PFSK-1 (cell line): Measurements from ENCODE around the gene FAM151A.

ENCODE experiments used
- FOXP2 ChIP-seq: optimal IDR thresholded peaks from 2 replicates; pipeline ENCODE3; 2011; ENCODE audit warnings: borderline replicate concordance, control low read depth, inconsistent platforms; ENCODE audit not compliant: insufficient read depth; ENCODE audit errors: extremely low read length, extremely low read depth
- POLR2AphosphoS5 ChIP-seq: IDR thresholded peaks from 2 replicates; pipeline ENCODE4 v1.6.1; 2012; ENCODE audit warnings: low read depth, mild to moderate bottlenecking, control low read depth, low read length, moderate library complexity
- SIN3A ChIP-seq: IDR thresholded peaks from 2 replicates; pipeline ENCODE4 v1.6.1; 2012; ENCODE audit warnings: mild to moderate bottlenecking, low read length, moderate library complexity, borderline replicate concordance; ENCODE audit not compliant: insufficient read depth
- TAF1 ChIP-seq: IDR thresholded peaks from 2 replicates; pipeline ENCODE4 v1.6.1; 2012; ENCODE audit warnings: low read length, control low read depth, borderline replicate concordance; ENCODE audit not compliant: insufficient read depth
- TF ChIP-seq, protein P1 (sequence below), 2 experiments: IDR thresholded peaks; 2 replicates each; pipeline versions ENCODE4 v1.6.1 to v1.8.0; 2011 to 2012; ENCODE audit warnings: low read depth in 2 of 2, low read length in 2 of 2, control low read depth in 1 of 2, inconsistent platforms in 1 of 2, mild to moderate bottlenecking in 1 of 2, moderate library complexity in 1 of 2; ENCODE audit not compliant: insufficient read depth in 1 of 2

DNA sequence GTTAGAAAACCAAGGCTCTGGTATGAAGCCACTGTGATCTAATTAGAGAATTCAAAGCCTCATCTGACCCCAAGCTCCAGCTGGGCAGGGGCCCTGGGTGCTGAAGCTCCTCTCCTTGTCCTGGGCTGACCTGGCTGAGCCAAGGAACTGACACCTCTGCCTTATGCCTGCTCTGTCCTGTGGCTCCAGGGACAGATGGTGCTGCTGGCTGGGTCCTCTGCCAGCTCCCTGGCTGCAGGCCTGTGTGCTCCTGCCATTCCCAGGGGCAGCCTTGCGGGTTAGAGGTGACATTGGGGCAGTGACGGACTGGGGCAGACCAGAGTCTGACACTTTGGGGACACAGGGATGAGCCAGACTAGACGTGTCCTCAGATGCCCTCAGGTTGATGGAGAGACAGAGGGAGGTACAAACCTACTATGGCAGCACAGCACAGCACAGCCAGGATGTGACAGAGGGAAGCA lies 63.5 kb downstream of the FAM151A start:
- TF ChIP-seq POLR2AphosphoS5, result no peak
- no peak for TF ChIP-seq SIN3A
- no peak for TF ChIP-seq FOXP2
- TF ChIP-seq, protein P1, sequence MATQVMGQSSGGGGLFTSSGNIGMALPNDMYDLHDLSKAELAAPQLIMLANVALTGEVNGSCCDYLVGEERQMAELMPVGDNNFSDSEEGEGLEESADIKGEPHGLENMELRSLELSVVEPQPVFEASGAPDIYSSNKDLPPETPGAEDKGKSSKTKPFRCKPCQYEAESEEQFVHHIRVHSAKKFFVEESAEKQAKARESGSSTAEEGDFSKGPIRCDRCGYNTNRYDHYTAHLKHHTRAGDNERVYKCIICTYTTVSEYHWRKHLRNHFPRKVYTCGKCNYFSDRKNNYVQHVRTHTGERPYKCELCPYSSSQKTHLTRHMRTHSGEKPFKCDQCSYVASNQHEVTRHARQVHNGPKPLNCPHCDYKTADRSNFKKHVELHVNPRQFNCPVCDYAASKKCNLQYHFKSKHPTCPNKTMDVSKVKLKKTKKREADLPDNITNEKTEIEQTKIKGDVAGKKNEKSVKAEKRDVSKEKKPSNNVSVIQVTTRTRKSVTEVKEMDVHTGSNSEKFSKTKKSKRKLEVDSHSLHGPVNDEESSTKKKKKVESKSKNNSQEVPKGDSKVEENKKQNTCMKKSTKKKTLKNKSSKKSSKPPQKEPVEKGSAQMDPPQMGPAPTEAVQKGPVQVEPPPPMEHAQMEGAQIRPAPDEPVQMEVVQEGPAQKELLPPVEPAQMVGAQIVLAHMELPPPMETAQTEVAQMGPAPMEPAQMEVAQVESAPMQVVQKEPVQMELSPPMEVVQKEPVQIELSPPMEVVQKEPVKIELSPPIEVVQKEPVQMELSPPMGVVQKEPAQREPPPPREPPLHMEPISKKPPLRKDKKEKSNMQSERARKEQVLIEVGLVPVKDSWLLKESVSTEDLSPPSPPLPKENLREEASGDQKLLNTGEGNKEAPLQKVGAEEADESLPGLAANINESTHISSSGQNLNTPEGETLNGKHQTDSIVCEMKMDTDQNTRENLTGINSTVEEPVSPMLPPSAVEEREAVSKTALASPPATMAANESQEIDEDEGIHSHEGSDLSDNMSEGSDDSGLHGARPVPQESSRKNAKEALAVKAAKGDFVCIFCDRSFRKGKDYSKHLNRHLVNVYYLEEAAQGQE (IDR thresholded peaks at IDR 0.05; ENCODE audit: insufficient read depth in 1 of 2, low read depth in 2 of 2, low read length in 2 of 2), result no peak
- no peak for TF ChIP-seq TAF1
